HepG2 (cell line): ENCODE data around the gene RSBN1L. TPM values are rescaled to one million over a fixed set of nuclear protein-coding genes. Genes with fewer than 3 reads are reported as not detected.
A peak's percentile ranks its signal among the peaks of the same experiment; 100 is the strongest.

Experiments used
- ARNTL ChIP-seq: sonication (generic); formaldehyde crosslinking; IDR thresholded peaks from 2 replicates; pipeline ENCODE4 v1.4.0; 2020; ENCODE audit warnings: mild to moderate bottlenecking, missing genetic modification reagents
- BORCS8-MEF2B ChIP-seq: sonication (generic); formaldehyde crosslinking; IDR thresholded peaks from 2 replicates; pipeline ENCODE4 v1.8.0; 2022; ENCODE audit warnings: mild to moderate bottlenecking, missing genetic modification reagents
- EHMT2 ChIP-seq: fragments of 200-600 bp; sonication (generic); IDR thresholded peaks from 2 replicates; pipeline ENCODE4 v1.7.0; 2017; ENCODE audit warnings: antibody characterized with exemption, low read depth, low read length, borderline replicate concordance
- FOXO1 ChIP-seq: sonication (generic); formaldehyde crosslinking; IDR thresholded peaks from 2 replicates; pipeline ENCODE4 v1.4.0; 2020; ENCODE audit warnings: missing genetic modification reagents
- NFATC3 ChIP-seq: sonication (generic); formaldehyde crosslinking; IDR thresholded peaks from 2 replicates; pipeline ENCODE4 v1.5.1; 2020; ENCODE audit warnings: mild to moderate bottlenecking, missing genetic modification reagents
- SKI ChIP-seq: fragments of 450-650 bp; IDR thresholded peaks from one replicate; pipeline ENCODE4 v1.6.1; 2018; ENCODE audit warnings: mild to moderate bottlenecking; ENCODE audit not compliant: partially characterized antibody
- SRSF1 ChIP-seq: fragments of 200-400 bp; formaldehyde crosslinking; optimal IDR thresholded peaks from 2 replicates; pipeline ENCODE3; 2017; ENCODE audit warnings: mild to moderate bottlenecking, low read depth, low read length, moderate library complexity
- TAF15 ChIP-seq: fragments of 200-400 bp; formaldehyde crosslinking; IDR thresholded peaks from one replicate; pipeline ENCODE4 v1.6.1; 2018; ENCODE audit warnings: mild to moderate bottlenecking, low read depth, low read length; ENCODE audit not compliant: poor library complexity, severe bottlenecking
- TOPORS ChIP-seq: sonication (generic); formaldehyde crosslinking; IDR thresholded peaks from 2 replicates; pipeline ENCODE4 v1.8.0; 2023; ENCODE audit warnings: mild to moderate bottlenecking, missing genetic modification reagents
- ZFP1 ChIP-seq: IDR thresholded peaks from 2 replicates; pipeline ENCODE4 v1.6.1; 2016
- ZNF160 ChIP-seq: sonication (generic); formaldehyde crosslinking; IDR thresholded peaks from 2 replicates; pipeline ENCODE4 v1.8.0; 2022; ENCODE audit warnings: mild to moderate bottlenecking, inconsistent platforms, missing genetic modification reagents
- ZNF20 ChIP-seq: sonication (generic); formaldehyde crosslinking; IDR thresholded peaks from 2 replicates; pipeline ENCODE4 v1.4.0; 2020; ENCODE audit warnings: mild to moderate bottlenecking, moderate library complexity, missing genetic modification reagents
- ZNF329 ChIP-seq: sonication (generic); formaldehyde crosslinking; IDR thresholded peaks from 2 replicates; pipeline ENCODE4 v1.9.0; 2021; ENCODE audit warnings: low read depth, mild to moderate bottlenecking, missing genetic modification reagents
- ZNF33B ChIP-seq: sonication (generic); formaldehyde crosslinking; IDR thresholded peaks from 2 replicates; pipeline ENCODE4 v1.5.1; 2020; ENCODE audit warnings: mild to moderate bottlenecking, missing genetic modification reagents
- ZNF367 ChIP-seq: sonication (generic); formaldehyde crosslinking; IDR thresholded peaks from 2 replicates; pipeline ENCODE4 v1.4.0; 2020; ENCODE audit warnings: missing genetic modification reagents, borderline replicate concordance
- ZSCAN12 ChIP-seq: sonication (generic); formaldehyde crosslinking; IDR thresholded peaks from 2 replicates; pipeline ENCODE4 v1.9.0; 2021; ENCODE audit warnings: mild to moderate bottlenecking, missing genetic modification reagents
- polyA plus RNA-seq, 8 experiments: library from polyadenylated mRNA; depleted of rRNA in 3 of 8; stranded (reverse) in 7 of 8; unstranded in 1 of 8; fragments of >200 nt; fragmentation: Illumina TruSeq in 4 of 8; extraction: Trizol in 4 of 8; gene quantifications; 2 replicates each; pipeline versions ENCODE4 v1.2.1 to v1.2.3, GENCODE V29; 2011 to 2016; ENCODE audit warnings: low read depth in 4 of 8, missing spikeins in 1 of 8, mixed read lengths in 1 of 8; ENCODE audit not compliant: insufficient read depth in 1 of 8
- total RNA-seq, 5 experiments: library from RNA; depleted of rRNA; stranded (reverse); fragments of >200 nt; fragmentation: Illumina TruSeq; extraction: Trizol; gene quantifications; 2 replicates each; pipeline ENCODE4 v1.2.3, GENCODE V29; 2016; ENCODE audit warnings: low read depth in 1 of 5
- TF ChIP-seq, protein P1 (sequence below): sonication (generic); formaldehyde crosslinking; IDR thresholded peaks from 2 replicates; pipeline ENCODE4 v1.4.0; 2020; ENCODE audit warnings: missing genetic modification reagents
- TF ChIP-seq, protein P2 (sequence below): sonication (generic); formaldehyde crosslinking; IDR thresholded peaks from 2 replicates; pipeline ENCODE4 v1.5.0; 2020; ENCODE audit warnings: missing genetic modification reagents, mild to moderate bottlenecking, borderline replicate concordance
- TF ChIP-seq, protein P3 (sequence below): sonication (generic); formaldehyde crosslinking; conservative IDR thresholded peaks from 2 replicates; pipeline ENCODE4 v1.4.0; 2020; ENCODE audit warnings: mild to moderate bottlenecking, missing genetic modification reagents, moderate library complexity
- TF ChIP-seq, protein P4 (sequence below): sonication (generic); formaldehyde crosslinking; conservative IDR thresholded peaks from 2 replicates; pipeline ENCODE4 v1.4.0; 2020; ENCODE audit warnings: missing genetic modification reagents
- TF ChIP-seq, protein P5 (sequence below): sonication (generic); formaldehyde crosslinking; IDR thresholded peaks from 2 replicates; pipeline ENCODE4 v1.4.0; 2020; ENCODE audit warnings: missing genetic modification reagents

The RSBN1L gene
- total and polyA plus RNA-seq, 2 of the 13 experiments (the other 11 are each of a cell fraction or from before 2014, with no cell fraction given) = 7.7 to 21.3 TPM

DNA sequence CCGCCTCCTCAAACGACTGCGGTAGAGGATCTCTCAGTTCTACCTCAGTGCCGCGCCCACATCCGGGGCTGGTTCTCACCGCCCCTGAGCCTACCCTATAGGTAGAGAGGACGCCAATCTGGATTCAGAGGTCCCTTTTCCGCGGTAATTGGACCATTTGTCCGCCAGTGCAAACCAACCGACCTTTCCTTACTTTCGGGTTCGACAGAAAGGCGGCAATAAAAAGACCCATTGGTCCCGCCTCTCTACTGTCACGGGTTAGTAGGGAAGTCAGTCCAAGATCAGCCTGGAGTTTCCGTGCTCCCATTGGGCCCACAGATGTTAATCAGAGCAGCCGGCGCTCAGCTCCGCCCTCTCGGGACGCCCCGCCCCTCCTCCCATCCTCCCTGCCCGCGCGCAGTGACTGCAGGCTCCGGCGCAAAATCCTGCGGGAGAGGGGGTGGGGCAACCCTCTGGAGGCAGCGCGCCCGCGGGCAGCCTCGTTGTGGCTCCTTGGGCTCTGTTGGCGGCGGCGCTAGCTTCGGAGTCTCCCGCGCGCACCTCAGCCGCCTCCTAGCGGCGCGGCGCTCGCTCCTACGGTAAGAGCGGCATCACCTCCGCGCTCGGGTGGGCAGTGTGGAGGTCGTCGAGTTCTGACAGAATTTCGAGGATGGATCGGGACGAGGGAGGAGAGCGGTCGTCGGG is 102.3 kb downstream of the RSBN1L start, which contains the start of the genes PHTF2 and TMEM60 (continued):
- TF ChIP-seq ZNF33B = peak; percentile 67; the same call in 1 of the 2 replicates
- TF ChIP-seq, protein P1, sequence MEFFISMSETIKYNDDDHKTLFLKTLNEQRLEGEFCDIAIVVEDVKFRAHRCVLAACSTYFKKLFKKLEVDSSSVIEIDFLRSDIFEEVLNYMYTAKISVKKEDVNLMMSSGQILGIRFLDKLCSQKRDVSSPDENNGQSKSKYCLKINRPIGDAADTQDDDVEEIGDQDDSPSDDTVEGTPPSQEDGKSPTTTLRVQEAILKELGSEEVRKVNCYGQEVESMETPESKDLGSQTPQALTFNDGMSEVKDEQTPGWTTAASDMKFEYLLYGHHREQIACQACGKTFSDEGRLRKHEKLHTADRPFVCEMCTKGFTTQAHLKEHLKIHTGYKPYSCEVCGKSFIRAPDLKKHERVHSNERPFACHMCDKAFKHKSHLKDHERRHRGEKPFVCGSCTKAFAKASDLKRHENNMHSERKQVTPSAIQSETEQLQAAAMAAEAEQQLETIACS (CRISPR knock-in tag) = peak; percentile 47
- no peak for TF ChIP-seq SRSF1
- no peak for TF ChIP-seq SKI
- 0 out of 2 replicates have a peak, but pooled peaks have one; percentile 83 for TF ChIP-seq ZNF329 (CRISPR knock-in tag)
- TF ChIP-seq ZNF367 (CRISPR knock-in tag) = no peak
- no peak for TF ChIP-seq BORCS8-MEF2B (CRISPR knock-in tag)
- 0 out of 2 replicates have a peak, but pooled peaks have one; percentile 62 for TF ChIP-seq ZNF20
- no peak; the same call in 1 of the 2 replicates for TF ChIP-seq ZSCAN12 (CRISPR knock-in tag)
- TF ChIP-seq, protein P2, sequence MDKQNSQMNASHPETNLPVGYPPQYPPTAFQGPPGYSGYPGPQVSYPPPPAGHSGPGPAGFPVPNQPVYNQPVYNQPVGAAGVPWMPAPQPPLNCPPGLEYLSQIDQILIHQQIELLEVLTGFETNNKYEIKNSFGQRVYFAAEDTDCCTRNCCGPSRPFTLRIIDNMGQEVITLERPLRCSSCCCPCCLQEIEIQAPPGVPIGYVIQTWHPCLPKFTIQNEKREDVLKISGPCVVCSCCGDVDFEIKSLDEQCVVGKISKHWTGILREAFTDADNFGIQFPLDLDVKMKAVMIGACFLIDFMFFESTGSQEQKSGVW (CRISPR knock-in tag) = no peak
- TF ChIP-seq, protein P3, sequence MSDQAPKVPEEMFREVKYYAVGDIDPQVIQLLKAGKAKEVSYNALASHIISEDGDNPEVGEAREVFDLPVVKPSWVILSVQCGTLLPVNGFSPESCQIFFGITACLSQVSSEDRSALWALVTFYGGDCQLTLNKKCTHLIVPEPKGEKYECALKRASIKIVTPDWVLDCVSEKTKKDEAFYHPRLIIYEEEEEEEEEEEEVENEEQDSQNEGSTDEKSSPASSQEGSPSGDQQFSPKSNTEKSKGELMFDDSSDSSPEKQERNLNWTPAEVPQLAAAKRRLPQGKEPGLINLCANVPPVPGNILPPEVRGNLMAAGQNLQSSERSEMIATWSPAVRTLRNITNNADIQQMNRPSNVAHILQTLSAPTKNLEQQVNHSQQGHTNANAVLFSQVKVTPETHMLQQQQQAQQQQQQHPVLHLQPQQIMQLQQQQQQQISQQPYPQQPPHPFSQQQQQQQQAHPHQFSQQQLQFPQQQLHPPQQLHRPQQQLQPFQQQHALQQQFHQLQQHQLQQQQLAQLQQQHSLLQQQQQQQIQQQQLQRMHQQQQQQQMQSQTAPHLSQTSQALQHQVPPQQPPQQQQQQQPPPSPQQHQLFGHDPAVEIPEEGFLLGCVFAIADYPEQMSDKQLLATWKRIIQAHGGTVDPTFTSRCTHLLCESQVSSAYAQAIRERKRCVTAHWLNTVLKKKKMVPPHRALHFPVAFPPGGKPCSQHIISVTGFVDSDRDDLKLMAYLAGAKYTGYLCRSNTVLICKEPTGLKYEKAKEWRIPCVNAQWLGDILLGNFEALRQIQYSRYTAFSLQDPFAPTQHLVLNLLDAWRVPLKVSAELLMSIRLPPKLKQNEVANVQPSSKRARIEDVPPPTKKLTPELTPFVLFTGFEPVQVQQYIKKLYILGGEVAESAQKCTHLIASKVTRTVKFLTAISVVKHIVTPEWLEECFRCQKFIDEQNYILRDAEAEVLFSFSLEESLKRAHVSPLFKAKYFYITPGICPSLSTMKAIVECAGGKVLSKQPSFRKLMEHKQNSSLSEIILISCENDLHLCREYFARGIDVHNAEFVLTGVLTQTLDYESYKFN (CRISPR knock-in tag) = peak; percentile 31
- TF ChIP-seq FOXO1 (CRISPR knock-in tag) = no peak
- 0 out of 2 replicates have a peak, but pooled peaks have one; percentile 50 for TF ChIP-seq TOPORS (CRISPR knock-in tag)
- peak; percentile 17 for TF ChIP-seq TAF15
- peak; percentile 18; the same call in 1 of the 2 replicates for TF ChIP-seq ARNTL (CRISPR knock-in tag)
- TF ChIP-seq, protein P4, sequence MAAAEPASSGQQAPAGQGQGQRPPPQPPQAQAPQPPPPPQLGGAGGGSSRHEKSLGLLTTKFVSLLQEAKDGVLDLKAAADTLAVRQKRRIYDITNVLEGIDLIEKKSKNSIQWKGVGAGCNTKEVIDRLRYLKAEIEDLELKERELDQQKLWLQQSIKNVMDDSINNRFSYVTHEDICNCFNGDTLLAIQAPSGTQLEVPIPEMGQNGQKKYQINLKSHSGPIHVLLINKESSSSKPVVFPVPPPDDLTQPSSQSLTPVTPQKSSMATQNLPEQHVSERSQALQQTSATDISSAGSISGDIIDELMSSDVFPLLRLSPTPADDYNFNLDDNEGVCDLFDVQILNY (CRISPR knock-in tag) = peak; percentile 35; the same call in 1 of the 2 replicates
- no peak for TF ChIP-seq ZNF160
- TF ChIP-seq ZFP1 (CRISPR knock-in tag) = no peak
- TF ChIP-seq, protein P5, sequence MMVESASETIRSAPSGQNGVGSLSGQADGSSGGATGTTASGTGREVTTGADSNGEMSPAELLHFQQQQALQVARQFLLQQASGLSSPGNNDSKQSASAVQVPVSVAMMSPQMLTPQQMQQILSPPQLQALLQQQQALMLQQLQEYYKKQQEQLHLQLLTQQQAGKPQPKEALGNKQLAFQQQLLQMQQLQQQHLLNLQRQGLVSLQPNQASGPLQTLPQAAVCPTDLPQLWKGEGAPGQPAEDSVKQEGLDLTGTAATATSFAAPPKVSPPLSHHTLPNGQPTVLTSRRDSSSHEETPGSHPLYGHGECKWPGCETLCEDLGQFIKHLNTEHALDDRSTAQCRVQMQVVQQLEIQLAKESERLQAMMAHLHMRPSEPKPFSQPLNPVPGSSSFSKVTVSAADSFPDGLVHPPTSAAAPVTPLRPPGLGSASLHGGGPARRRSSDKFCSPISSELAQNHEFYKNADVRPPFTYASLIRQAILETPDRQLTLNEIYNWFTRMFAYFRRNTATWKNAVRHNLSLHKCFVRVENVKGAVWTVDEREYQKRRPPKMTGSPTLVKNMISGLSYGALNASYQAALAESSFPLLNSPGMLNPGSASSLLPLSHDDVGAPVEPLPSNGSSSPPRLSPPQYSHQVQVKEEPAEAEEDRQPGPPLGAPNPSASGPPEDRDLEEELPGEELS (CRISPR knock-in tag) = 0 out of 2 replicates have a peak, but pooled peaks have one; percentile 10
- no peak for TF ChIP-seq NFATC3 (CRISPR knock-in tag)
- no peak for TF ChIP-seq EHMT2
